ENCODE data around the gene KCNQ5.

DNA sequence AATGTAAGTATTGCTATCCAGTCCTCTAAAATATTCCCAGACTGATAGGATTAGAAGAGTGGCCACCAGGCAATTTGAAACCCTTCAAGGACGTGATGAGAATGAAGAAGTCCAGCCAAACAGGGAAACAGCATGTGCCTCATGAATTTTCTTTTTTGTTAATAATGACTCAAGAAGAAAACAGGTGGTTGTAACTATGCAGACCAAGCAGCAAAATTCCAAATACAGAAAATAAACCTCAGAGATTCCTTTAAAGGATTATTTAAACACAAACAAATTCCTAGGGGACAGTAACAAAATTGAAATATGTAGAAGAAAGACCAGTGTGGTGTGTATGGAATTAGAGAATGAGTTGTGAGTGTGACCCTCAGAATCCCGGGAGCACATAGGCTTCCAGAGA is 239.2 kb downstream of the KCNQ5 start:
- TF ChIP-seq, protein P1, sequence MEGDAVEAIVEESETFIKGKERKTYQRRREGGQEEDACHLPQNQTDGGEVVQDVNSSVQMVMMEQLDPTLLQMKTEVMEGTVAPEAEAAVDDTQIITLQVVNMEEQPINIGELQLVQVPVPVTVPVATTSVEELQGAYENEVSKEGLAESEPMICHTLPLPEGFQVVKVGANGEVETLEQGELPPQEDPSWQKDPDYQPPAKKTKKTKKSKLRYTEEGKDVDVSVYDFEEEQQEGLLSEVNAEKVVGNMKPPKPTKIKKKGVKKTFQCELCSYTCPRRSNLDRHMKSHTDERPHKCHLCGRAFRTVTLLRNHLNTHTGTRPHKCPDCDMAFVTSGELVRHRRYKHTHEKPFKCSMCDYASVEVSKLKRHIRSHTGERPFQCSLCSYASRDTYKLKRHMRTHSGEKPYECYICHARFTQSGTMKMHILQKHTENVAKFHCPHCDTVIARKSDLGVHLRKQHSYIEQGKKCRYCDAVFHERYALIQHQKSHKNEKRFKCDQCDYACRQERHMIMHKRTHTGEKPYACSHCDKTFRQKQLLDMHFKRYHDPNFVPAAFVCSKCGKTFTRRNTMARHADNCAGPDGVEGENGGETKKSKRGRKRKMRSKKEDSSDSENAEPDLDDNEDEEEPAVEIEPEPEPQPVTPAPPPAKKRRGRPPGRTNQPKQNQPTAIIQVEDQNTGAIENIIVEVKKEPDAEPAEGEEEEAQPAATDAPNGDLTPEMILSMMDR (IDR thresholded peaks at IDR 0.05): no peak
- TF ChIP-seq RORB (CRISPR knock-in tag; IDR thresholded peaks at IDR 0.05) (no peak), ATF1 (CRISPR knock-in tag; IDR thresholded peaks at IDR 0.05) (no peak), ZNF232 (CRISPR knock-in tag; IDR thresholded peaks at IDR 0.05) (no peak), SP1 (CRISPR knock-in tag; conservative IDR thresholded peaks at IDR 0.05) (no peak)
- TF ChIP-seq, protein P2, sequence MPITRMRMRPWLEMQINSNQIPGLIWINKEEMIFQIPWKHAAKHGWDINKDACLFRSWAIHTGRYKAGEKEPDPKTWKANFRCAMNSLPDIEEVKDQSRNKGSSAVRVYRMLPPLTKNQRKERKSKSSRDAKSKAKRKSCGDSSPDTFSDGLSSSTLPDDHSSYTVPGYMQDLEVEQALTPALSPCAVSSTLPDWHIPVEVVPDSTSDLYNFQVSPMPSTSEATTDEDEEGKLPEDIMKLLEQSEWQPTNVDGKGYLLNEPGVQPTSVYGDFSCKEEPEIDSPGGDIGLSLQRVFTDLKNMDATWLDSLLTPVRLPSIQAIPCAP (CRISPR knock-in tag; IDR thresholded peaks at IDR 0.05): no peak
- TF ChIP-seq, protein P3, sequence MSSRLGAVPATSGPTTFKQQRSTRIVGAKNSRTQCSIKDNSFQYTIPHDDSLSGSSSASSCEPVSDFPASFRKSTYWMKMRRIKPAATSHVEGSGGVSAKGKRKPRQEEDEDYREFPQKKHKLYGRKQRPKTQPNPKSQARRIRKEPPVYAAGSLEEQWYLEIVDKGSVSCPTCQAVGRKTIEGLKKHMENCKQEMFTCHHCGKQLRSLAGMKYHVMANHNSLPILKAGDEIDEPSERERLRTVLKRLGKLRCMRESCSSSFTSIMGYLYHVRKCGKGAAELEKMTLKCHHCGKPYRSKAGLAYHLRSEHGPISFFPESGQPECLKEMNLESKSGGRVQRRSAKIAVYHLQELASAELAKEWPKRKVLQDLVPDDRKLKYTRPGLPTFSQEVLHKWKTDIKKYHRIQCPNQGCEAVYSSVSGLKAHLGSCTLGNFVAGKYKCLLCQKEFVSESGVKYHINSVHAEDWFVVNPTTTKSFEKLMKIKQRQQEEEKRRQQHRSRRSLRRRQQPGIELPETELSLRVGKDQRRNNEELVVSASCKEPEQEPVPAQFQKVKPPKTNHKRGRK (CRISPR knock-in tag; IDR thresholded peaks at IDR 0.05; ENCODE audit: borderline replicate concordance): no peak
- TF ChIP-seq, protein P4, sequence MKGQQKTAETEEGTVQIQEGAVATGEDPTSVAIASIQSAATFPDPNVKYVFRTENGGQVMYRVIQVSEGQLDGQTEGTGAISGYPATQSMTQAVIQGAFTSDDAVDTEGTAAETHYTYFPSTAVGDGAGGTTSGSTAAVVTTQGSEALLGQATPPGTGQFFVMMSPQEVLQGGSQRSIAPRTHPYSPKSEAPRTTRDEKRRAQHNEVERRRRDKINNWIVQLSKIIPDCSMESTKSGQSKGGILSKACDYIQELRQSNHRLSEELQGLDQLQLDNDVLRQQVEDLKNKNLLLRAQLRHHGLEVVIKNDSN (CRISPR knock-in tag; IDR thresholded peaks at IDR 0.05): no peak
- TF ChIP-seq, protein P5, sequence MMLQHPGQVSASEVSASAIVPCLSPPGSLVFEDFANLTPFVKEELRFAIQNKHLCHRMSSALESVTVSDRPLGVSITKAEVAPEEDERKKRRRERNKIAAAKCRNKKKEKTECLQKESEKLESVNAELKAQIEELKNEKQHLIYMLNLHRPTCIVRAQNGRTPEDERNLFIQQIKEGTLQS (CRISPR knock-in tag; conservative IDR thresholded peaks at IDR 0.05): no peak

All from WTC11 (cell line).